GM12892 (cell line): Measurements from ENCODE around the gene SYNJ1.
"Not testable (repeated sequence)": the region's sequence is repeated elsewhere in the genome, so short reads cannot be mapped to it uniquely, and the experiment has no call there.

Experiments used
- DNase-seq: peaks from one replicate; pipeline ENCODE4 v3.0.0; 2011; ENCODE audit not compliant: insufficient read length
- FAIRE-seq: peaks from 2 replicates; lab custom pipeline; 2011; peaks lifted over from hg19 to GRCh38; lab: Jason Lieb, UNC
- POLR2A ChIP-seq: IDR thresholded peaks from 2 replicates; pipeline ENCODE4 v1.6.1; 2011; ENCODE audit warnings: low read depth, low read length, control low read depth
- POLR2AphosphoS5 ChIP-seq: IDR thresholded peaks from 2 replicates; pipeline ENCODE4 v1.6.1; 2011; ENCODE audit warnings: low read depth, low read length, control low read depth
- TAF1 ChIP-seq: IDR thresholded peaks from 2 replicates; pipeline ENCODE4 v1.6.1; 2011; ENCODE audit warnings: low read depth, mild to moderate bottlenecking, control low read depth, low read length, borderline replicate concordance

Gene SYNJ1

DNA sequence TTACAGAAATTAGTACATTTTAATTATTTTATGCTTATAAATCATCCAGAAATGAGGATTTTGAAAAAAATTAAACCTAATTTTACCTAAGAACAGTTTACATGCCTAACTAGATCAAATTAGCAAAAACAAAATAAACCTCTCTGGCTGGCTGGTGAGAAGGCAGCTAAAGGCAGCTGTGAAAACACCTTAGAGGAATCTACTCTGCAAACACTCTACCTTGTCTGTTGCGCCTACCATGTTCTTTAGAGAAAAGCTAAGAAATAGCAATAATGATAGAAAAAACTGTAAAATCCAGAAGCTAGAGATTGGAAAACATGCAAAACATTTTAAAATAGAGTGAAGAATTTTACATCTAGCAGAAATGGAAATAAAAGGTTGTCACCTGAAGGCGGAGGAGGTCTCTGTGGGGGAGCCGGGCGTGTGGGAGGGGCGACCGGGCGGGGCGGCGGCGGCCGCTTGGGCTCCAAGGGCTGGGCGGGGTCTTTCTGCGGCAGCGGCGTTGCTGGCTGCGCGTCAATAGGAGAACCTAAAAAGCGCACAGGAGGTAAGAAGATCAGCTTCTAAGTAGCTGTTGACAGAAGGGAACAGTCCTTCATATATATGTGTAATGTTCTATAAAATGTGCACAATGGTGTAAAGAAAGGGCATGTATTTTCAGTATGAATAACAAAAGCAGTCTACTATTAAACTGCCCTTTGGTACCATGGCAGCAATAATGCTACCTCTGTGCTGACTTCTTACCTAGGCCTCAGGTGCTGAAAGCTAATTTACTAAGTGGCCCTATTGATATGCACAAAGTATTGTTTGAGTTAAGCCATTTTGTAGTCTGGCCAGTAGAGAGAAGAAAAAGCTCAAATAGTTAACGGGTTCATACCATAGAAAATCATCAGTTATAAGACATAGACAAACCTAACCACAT is 82.3 kb downstream of the SYNJ1 start:
- FAIRE-seq, result no peak
- TF ChIP-seq TAF1 (no peak), POLR2AphosphoS5 (no peak), POLR2A (no peak)
- DNase-seq, result no peak

- no peak for DNase-seq
- TF ChIP-seq POLR2AphosphoS5 (no peak), POLR2A (no peak), TAF1 (no peak)
Measured at GRCh38 chr21:32641710-32642698, 85.8 kb downstream of the SYNJ1 start.

GRCh38 chr21:32626621-32627196 is 101.1 kb downstream of the SYNJ1 start:
- no peak for FAIRE-seq
- TF ChIP-seq POLR2AphosphoS5 (no peak), POLR2A (no peak), TAF1 (no peak)
- no peak for DNase-seq

More at GRCh38 chr21:32641710-32642698, 85.8 kb downstream of the SYNJ1 start:
- FAIRE-seq, result no peak

DNA sequence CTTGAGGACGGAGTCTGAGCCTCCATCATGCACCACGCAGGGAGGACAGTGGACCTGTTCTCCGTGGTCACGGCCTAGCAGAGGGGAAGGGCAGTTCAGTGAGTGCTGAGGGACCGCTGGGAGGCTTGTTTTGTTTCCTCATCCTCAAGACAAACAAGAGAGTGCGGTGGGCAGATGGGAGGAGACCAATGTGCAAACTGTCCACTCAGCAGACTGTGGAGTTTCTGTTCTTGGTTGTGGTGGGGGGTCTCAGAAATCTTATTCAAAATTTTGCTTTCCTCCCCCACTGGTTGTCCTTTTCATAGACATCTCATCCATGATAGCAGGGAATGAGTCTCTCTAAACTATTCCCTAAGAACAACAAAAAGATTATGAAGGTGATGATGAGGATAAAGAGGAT is 109.6 kb downstream of the SYNJ1 start:
- DNase-seq, FAIRE-seq: not testable (repeated sequence)

DNA sequence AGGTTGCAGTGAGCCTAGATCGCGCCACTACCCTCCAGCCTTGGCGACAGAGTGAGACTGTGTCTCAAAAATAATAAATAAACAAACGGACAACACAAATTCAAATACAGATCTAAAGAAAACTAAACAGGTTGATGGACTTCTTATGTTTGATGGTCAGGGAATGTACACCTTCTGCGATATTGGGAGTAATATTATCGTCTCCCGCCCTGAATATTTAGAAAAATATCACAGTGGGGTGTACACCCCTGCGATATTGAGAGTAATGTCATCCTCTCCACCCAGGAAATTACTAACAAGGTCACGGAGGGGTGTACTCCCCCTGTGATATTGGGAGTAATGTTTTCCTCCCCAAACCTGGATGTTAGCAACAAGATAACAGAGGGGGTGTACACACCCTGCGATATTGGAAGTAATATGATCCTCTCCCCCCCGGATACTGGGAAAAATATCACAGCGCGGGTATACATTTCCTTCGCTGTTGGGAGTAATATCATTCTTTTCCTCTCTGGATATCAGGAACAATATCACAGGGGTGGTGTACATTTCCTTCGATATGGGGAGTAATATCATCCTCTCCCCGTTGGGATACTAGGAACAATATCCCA is 114.3 kb downstream of the SYNJ1 start:
- TF ChIP-seq POLR2AphosphoS5, result no peak
- no peak for TF ChIP-seq POLR2A
- TF ChIP-seq TAF1, result no peak
- DNase-seq, result no peak
- FAIRE-seq, result no peak

GRCh38 chr21:32612999-32613337 is 114.8 kb downstream of the SYNJ1 start:
- no peak for DNase-seq
- TF ChIP-seq POLR2A (no peak), TAF1 (no peak), POLR2AphosphoS5 (no peak)
- no peak for FAIRE-seq

GRCh38 chr21:32612075-32612998 is 115.5 kb downstream of the SYNJ1 start, which contains the start of gene CFAP298:
Gene CFAP298 (minus strand): TSS chr21:32612377. CDS start chr21:32612243, 134 bp downstream.
- peak; percentile 94 for FAIRE-seq
- TF ChIP-seq POLR2AphosphoS5 (peak; percentile 68), POLR2A (peak; percentile 48; the same call in 1 of the 2 replicates), TAF1 (no peak; the same call in 1 of the 2 replicates)

GRCh38 chr21:32611471-32611997 is 116.3 kb downstream of the SYNJ1 start:
- FAIRE-seq (peak; percentile 50), DNase-seq (peak; percentile 47)
- TF ChIP-seq POLR2A (no peak), TAF1 (no peak), POLR2AphosphoS5 (no peak)

More at GRCh38 chr21:32612075-32612998, 115.5 kb downstream of the SYNJ1 start, which contains the start of gene CFAP298:
- DNase-seq, result peak; percentile 75

DNA sequence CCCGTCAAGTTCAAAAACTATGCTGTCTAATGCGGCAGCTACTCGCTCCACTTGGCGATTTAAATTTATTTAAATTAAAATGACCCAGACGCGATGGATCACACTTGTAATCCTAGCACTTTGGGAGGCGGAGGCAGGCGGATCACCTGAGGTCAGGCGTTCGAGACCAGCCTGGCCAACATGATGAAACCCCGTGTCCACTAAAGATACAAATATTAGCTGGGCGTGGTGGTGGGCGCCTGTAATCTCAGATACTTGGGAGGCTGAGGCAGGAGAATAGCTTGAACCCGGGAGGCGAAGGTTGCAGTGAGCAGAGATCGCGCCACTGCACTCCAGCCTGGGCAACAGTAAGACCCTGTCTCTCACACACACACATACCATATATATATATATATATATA is 116.9 kb downstream of the SYNJ1 start:
- FAIRE-seq, DNase-seq: not testable (repeated sequence)

DNA sequence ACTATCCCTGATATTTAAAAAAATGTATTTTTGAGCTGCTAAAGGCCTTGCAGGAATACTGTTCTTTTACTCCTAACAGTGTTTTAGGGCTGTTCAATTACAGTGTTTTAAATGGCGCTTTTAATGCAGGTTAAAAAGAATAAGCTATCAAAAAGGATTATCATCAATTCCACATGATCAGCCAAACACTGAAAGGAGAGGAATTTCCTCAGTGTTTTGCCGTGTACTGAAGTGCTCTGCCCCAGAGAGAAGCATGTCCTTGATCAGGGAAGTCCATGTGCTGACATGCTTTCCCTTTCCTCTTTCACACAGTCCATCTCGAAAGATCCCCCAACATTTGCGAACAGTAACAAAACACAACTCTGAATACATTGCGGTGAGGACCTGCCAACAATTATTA is 119.0 kb downstream of the SYNJ1 start:
- TF ChIP-seq TAF1 (no peak), POLR2AphosphoS5 (no peak), POLR2A (no peak)
- no peak for FAIRE-seq
- DNase-seq, result no peak

DNA sequence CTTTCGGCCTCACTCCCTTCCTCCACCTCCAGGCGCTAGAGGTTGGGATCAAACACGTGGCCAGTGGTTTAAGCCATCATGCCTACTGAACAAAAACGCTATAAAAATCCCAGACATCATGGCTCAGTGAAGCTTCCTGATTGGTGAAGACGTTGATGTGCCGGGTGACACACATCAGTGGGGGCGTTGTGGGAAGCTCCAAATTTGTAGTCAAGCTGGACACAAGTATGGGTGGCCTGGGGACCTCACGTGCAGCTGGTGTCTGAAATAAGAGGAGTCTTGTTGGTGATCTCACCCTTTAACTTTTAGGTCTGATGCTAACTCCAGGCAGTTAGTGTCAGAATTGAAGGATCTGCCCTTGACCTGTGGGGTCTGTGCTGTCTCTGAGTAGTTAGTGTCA is 122.3 kb downstream of the SYNJ1 start:
- TF ChIP-seq TAF1, result no peak
- TF ChIP-seq POLR2AphosphoS5, result no peak
- no peak for TF ChIP-seq POLR2A
- DNase-seq, result no peak
- no peak for FAIRE-seq
